Nephron (organoid): ENCODE measurements around the gene ALLC.

Experiments
- H3K27ac Mint-ChIP-seq, 3 experiments: 2 replicates each; pipeline ENCODE4 v1.8.0; 2020; ENCODE audit warnings: mixed read lengths in 3 of 3, mild to moderate bottlenecking in 2 of 3, moderate library complexity in 1 of 3
- H3K27me3 Mint-ChIP-seq: 2 replicates; pipeline ENCODE4 v1.8.0; 2021; ENCODE audit warnings: low read depth, mild to moderate bottlenecking, moderate library complexity, mixed read lengths
- H3K36me3 Mint-ChIP-seq: 2 replicates; pipeline ENCODE4 v1.8.0; 2020; ENCODE audit warnings: low read depth, mixed read lengths
- H3K4me1 Mint-ChIP-seq: 2 replicates; pipeline ENCODE4 v1.8.0; 2020; ENCODE audit warnings: mixed read lengths
- H3K4me3 Mint-ChIP-seq, 3 experiments: 2 replicates each; pipeline ENCODE4 v1.8.0; 2020; ENCODE audit warnings: mild to moderate bottlenecking in 3 of 3, mixed read lengths in 3 of 3, moderate library complexity in 2 of 3
- H3K9me3 Mint-ChIP-seq: 2 replicates; pipeline ENCODE4 v1.8.0; 2020; ENCODE audit warnings: mixed read lengths
- TF ChIP-seq, protein P1 (sequence below), 3 experiments: fragments of 200-600 bp; sonication (generic); IDR thresholded peaks; one replicate each; pipeline ENCODE4 v1.5.0; 2021; ENCODE audit warnings: antibody characterized with exemption in 3 of 3; ENCODE audit not compliant: unreplicated experiment in 3 of 3

The ALLC gene

DNA sequence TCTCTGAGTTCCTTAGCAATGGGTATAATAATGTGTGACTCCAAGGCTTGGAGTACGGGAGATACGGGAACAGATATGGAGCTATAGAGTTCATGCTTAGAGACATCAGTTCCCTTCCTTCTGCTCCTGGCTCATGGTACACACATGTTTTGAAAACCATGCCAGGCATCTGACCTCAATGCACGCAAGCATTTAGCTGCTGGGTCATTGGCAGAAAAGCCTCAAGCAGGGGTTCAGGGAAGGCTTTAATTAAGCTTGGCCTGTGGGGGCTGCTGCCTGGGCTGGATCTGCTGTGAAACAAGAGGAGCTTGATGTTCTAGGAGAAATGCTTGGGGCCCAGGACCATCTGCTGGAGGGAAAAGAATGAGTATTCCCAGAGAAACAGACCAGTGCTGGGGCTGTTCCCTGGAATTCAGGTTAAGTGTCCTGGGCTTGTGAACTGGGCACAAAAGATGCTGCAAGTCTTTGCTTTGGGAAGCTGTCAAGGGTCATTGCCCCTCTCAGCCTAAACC, 3.2 kb downstream of the ALLC start:
- Mint-ChIP-seq H3K4me3 (no peak overlapping the region), H3K27me3 (peaks cover 4% of the 10 kb centered on the region), H3K9me3 (no peaks in the 10 kb centered on the region), H3K36me3 (no peaks in the 10 kb centered on the region), H3K27ac (no peak overlapping the region), H3K4me1 (peaks cover 49% of the 10 kb centered on the region)
- TF ChIP-seq, protein P1, sequence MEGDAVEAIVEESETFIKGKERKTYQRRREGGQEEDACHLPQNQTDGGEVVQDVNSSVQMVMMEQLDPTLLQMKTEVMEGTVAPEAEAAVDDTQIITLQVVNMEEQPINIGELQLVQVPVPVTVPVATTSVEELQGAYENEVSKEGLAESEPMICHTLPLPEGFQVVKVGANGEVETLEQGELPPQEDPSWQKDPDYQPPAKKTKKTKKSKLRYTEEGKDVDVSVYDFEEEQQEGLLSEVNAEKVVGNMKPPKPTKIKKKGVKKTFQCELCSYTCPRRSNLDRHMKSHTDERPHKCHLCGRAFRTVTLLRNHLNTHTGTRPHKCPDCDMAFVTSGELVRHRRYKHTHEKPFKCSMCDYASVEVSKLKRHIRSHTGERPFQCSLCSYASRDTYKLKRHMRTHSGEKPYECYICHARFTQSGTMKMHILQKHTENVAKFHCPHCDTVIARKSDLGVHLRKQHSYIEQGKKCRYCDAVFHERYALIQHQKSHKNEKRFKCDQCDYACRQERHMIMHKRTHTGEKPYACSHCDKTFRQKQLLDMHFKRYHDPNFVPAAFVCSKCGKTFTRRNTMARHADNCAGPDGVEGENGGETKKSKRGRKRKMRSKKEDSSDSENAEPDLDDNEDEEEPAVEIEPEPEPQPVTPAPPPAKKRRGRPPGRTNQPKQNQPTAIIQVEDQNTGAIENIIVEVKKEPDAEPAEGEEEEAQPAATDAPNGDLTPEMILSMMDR (IDR thresholded peaks at IDR 0.05; ENCODE audit: unreplicated experiment in 3 of 3), result no peak

DNA sequence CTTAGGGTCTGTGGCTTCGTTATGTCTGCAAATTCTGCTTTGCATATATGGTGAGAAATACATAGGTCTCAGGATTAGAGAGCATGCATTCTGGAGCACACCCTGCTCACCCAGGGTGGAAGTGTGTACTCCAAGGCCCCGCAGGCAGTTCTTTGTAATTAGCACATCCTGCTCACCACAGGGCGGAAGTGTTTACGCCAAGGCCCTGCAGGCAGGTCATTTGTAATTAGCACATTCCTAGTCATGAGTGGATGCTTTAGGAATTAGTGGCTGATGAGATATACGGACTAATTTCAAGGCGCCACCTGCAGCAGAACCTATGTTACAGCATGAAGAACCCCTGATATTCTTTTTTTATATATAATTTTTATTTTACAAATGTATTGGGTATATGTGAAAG, 4.2 kb downstream of the ALLC start:
- Mint-ChIP-seq H3K4me1 (peaks cover 39% of the 10 kb centered on the region), H3K36me3 (no peaks in the 10 kb centered on the region), H3K27me3 (peaks cover 4% of the 10 kb centered on the region), H3K9me3 (no peaks in the 10 kb centered on the region), H3K4me3 (no peak overlapping the region), H3K27ac (no peak overlapping the region)
- TF ChIP-seq, protein P1 (IDR thresholded peaks at IDR 0.05; ENCODE audit: unreplicated experiment in 3 of 3), result no peak

DNA sequence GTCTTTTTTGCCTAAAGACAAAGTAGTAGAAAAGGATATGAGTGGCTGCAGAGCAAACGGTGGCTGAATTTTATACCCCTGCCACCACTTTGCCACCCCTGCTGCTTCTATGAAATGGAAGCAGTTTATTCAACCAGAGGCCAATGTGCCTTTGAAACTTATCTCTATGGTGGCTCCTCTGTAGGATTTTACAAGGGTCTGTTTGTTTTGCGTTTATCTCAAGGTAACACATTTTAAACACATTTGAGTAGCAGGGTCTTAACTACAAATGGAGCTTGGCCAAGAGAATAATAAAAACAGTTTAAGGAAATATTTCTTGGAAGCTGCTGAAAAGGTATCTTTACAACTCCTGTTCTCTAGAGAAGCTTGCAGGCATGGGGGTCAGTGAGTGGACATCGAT, 6.1 kb downstream of the ALLC start:
- Mint-ChIP-seq H3K4me3 (no peak overlapping the region), H3K36me3 (no peaks in the 10 kb centered on the region), H3K27me3 (peaks cover 4% of the 10 kb centered on the region), H3K27ac (no peak overlapping the region), H3K9me3 (no peaks in the 10 kb centered on the region), H3K4me1 (peaks cover 24% of the 10 kb centered on the region)
- TF ChIP-seq, protein P1 (IDR thresholded peaks at IDR 0.05; ENCODE audit: unreplicated experiment in 3 of 3), result no peak

DNA sequence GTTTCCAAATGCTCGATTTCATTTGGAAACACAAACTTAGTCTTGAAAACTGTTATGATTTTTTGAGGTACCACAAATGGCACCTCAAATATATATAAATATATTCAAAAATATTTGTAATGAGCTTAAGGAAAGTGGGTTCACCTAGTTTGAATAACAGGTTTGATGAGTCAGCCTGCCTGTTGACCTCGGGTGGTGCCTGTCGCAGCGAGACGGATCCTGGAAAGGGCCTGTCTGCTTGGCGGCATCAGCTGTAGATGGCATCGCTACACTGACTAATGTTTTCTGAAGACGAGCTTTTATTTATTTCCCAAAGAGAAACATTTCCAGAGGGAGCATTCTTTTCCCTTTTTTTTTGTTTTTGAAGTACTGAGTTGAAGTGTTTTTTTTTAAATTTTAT, 6.9 kb downstream of the ALLC start:
- Mint-ChIP-seq H3K4me3 (no peak overlapping the region), H3K36me3 (no peaks in the 10 kb centered on the region), H3K27ac (no peak overlapping the region), H3K9me3 (no peaks in the 10 kb centered on the region), H3K4me1 (peaks cover 15% of the 10 kb centered on the region), H3K27me3 (peaks cover 4% of the 10 kb centered on the region)
- TF ChIP-seq, protein P1 (IDR thresholded peaks at IDR 0.05; ENCODE audit: unreplicated experiment in 3 of 3), result no peak

DNA sequence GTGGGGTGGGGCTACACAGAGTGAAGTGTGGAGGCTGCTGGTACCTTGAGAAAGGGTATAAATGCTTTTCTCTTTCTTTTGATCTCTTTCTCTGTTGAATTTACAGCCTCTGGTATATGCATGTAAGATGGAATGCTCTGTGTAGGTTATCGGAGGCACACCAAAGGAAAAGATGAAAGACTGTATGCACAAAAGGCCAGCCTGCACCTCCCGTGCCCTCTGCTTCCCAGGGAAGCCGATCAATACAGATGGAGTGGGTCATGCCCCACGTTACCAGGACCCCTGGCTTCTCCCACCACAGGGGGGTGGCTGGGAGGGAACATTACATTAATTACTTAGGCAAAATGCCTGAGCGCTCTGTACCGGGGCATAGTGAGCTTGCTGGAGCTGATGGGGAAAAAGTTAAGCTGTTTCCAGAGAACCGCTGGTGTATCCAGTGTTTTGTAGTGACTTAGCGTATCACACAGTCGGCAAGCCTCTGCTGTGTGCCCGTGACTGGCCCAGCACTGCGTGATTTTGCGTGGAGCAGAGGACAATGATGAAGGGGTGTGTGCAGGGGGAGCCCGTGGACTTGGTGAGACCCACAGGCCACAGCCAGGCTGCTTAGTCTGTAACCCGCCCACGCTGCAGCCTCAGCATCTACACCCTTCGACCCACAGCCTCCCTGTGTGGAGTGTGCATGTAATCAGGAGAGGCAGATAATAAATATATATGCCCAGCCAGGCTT, 8.0 kb downstream of the ALLC start:
- peaks cover 4% of the 10 kb centered on the region for H3K27me3 Mint-ChIP-seq
- no peaks in the 10 kb centered on the region for H3K9me3 Mint-ChIP-seq

More for the DNA sequence above, 8.0 kb downstream of the ALLC start:
- TF ChIP-seq, protein P1 (IDR thresholded peaks at IDR 0.05; ENCODE audit: unreplicated experiment in 3 of 3), result no peak
- Mint-ChIP-seq H3K27ac (no peak overlapping the region), H3K4me3 (no peak overlapping the region), H3K4me1 (peaks cover 8% of the 10 kb centered on the region), H3K36me3 (no peaks in the 10 kb centered on the region)
